Measurements from ENCODE around the gene FIBCD1. TPM values are rescaled to one million over a fixed set of nuclear protein-coding genes. Genes with fewer than 3 reads are reported as not detected.

Gene FIBCD1
- total and polyA plus RNA-seq, 8 donors, result 0.64 to 11.4 (median 1.6) TPM

DNA sequence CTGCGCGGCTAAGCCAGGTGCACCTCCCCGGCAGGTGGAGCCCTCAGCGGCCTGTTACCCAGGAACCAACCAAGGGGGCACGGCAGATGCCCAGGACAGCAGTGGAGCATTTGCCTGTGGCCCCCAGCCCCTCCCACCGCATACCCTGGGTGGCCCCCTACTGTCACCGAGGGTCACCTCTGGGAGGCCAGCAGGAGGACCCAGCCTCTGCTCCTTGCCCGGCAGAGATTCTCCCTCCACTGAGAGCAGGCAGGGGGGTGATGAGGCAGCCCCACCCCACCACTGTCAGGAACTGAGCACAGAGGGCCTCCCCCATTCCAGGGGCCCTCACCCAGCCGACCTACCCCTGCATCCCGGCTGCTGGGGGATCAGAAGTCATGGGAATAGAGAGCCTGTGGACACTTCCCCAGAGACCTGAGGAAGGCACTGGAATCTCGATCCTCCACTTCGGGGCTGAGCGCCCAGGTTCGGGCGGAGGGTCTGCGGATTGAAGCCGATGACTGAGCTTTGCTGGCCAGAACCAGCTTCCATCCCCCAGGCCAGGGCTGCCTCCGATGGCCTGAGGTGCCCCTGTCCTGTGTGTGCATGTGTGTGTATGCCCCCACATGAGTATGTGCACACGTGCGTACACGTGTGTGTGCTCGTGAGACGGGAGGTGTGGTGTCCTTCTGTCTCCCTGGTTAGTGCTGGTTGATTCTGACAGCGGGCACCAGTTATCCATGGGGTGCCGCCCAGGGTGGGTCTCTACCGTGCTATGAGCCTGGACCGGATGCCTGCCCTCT is 42.6 kb downstream of the FIBCD1 start, which contains the start of gene QRFP:
Gene QRFP (minus strand): TSS at position 580 of the 782 bp plus-strand sequence. CDS start 2,974 bp downstream, outside the sequence.
- intact Hi-C loops (cut with DNase I), result no loop called here
- H3K4me1 ChIP-seq, result peaks cover 0 to 6% of the 10 kb centered on the region in 2 donors
- peak in 1 of 4 donors; percentile 70 for DNase-seq
- TF ChIP-seq, protein P1, sequence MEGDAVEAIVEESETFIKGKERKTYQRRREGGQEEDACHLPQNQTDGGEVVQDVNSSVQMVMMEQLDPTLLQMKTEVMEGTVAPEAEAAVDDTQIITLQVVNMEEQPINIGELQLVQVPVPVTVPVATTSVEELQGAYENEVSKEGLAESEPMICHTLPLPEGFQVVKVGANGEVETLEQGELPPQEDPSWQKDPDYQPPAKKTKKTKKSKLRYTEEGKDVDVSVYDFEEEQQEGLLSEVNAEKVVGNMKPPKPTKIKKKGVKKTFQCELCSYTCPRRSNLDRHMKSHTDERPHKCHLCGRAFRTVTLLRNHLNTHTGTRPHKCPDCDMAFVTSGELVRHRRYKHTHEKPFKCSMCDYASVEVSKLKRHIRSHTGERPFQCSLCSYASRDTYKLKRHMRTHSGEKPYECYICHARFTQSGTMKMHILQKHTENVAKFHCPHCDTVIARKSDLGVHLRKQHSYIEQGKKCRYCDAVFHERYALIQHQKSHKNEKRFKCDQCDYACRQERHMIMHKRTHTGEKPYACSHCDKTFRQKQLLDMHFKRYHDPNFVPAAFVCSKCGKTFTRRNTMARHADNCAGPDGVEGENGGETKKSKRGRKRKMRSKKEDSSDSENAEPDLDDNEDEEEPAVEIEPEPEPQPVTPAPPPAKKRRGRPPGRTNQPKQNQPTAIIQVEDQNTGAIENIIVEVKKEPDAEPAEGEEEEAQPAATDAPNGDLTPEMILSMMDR (IDR thresholded peaks at IDR 0.05), result no peak
- no peak for ATAC-seq
- H3K9me3 ChIP-seq, result no peaks in the 10 kb centered on the region
- peaks cover 0 to 13% of the 10 kb centered on the region in 2 donors for H3K36me3 ChIP-seq
- peaks cover 0 to 53% of the 10 kb centered on the region in 2 donors for H3K27me3 ChIP-seq
- H3K4me3 ChIP-seq, result no peak within 1 kb of the TSS
- H3K27ac ChIP-seq, result no peak within 1 kb of the TSS

DNA sequence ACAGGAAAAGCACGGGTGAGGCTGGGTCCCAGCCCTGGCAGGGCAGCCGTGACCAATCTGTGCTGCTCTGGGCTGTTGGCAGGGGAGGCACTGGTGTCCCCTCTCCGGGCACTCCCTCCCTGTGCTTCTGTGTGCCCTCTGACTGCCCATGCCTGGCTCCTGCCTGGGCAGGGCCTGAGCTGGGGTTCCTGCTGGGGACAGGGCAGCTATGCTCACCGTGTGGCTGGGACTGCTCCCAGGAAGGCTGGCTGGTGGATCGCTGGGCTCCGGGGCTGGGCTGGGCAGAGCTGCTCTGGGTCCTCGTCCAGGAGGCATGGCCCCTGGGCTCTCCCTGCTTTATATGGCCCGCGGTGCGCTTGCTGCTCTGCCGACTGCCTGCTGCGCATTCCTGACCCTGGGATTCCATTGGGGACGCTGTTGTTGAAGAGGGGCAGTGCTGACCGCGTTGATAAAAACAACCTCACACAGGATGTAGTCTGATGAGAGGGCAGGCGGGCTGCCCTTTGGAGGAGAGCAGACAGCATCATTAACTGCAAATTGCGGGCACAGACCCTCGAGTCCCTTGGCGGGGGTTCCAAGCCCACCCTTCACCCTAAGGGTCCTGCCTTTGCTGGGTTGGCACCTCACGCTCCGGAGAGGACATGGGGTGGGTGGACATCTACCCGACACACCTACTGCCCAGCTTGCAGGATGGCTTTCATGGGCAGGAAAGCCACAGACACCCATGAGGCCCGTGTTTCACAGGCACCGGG is 43.4 kb downstream of the FIBCD1 start:
- peaks cover 0 to 6% of the 10 kb centered on the region in 2 donors for H3K4me1 ChIP-seq
- intact Hi-C loops (cut with DNase I), result no loop called here
- H3K9me3 ChIP-seq, result no peaks in the 10 kb centered on the region
- H3K27ac ChIP-seq, result no peak overlapping the region
- ATAC-seq, result no peak
- TF ChIP-seq, protein P1 (IDR thresholded peaks at IDR 0.05), result no peak
- peaks cover 0 to 45% of the 10 kb centered on the region in 2 donors for H3K27me3 ChIP-seq
- no peak overlapping the region for H3K4me3 ChIP-seq
- DNase-seq, result peak in 1 of 4 donors; percentile 61
- H3K36me3 ChIP-seq, result peaks cover 0 to 16% of the 10 kb centered on the region in 2 donors

DNA sequence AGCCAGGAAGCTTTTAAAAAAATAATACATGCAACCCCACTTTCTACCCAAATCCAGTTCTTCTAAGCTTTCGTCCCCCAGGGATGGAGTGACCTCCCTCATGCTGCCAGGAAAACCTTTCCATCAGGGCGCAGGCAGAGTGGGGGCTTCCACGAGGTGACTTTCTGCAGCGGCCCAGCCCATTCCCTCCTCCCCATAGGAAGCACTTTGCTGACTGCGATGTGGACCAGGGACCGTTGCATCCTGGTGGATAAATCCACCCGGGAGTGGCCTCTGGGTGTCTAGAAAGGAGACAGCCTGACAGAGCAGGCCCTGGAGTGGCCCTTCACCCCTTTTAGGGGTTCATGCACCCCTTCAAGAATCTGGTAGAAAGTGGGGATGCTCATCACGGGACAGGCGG is 44.0 kb downstream of the FIBCD1 start:
- ATAC-seq, result no peak
- H3K27ac ChIP-seq, result no peak overlapping the region
- DNase-seq, result no peak
- intact Hi-C loops (cut with DNase I), result no loop called here
- H3K36me3 ChIP-seq, result peaks cover 0 to 23% of the 10 kb centered on the region in 2 donors
- peaks cover 0 to 39% of the 10 kb centered on the region in 2 donors for H3K27me3 ChIP-seq
- no peak overlapping the region for H3K4me3 ChIP-seq
- peaks cover 0 to 6% of the 10 kb centered on the region in 2 donors for H3K4me1 ChIP-seq
- no peaks in the 10 kb centered on the region for H3K9me3 ChIP-seq
- TF ChIP-seq, protein P1 (IDR thresholded peaks at IDR 0.05), result no peak

DNA sequence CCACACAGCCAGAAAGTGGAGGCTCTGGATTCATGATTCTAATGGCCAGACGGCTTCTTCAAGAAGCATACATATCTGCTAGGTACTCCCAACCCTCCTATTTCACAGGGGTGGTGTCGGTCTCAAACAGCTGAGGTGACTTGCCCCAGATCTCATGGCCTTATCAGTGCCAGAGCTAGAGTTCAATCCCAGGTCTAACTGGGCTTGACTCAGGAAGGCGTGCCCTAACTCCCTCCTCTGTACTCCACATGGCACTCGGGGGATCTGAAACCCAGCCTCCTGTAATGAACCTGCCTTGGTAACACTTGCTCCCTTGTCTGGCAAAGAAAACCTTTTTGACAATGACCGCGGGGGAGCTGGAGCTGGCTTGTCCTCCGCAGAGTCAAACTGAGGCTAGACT is 44.5 kb downstream of the FIBCD1 start:
- no peak overlapping the region for H3K27ac ChIP-seq
- H3K4me3 ChIP-seq, result no peak overlapping the region
- H3K36me3 ChIP-seq, result peaks cover 0 to 28% of the 10 kb centered on the region in 2 donors
- no peak for ATAC-seq
- peaks cover 0 to 34% of the 10 kb centered on the region in 2 donors for H3K27me3 ChIP-seq
- DNase-seq, result peak in 1 of 4 donors; percentile 14
- H3K9me3 ChIP-seq, result no peaks in the 10 kb centered on the region
- intact Hi-C loops (cut with DNase I), result no loop called here
- TF ChIP-seq, protein P1 (IDR thresholded peaks at IDR 0.05), result no peak
- H3K4me1 ChIP-seq, result peaks cover 0 to 6% of the 10 kb centered on the region in 2 donors
